K562 (cell line): ENCODE measurements around the gene FARP1. TPM values are rescaled to one million over a fixed set of nuclear protein-coding genes. Genes with fewer than 3 reads are reported as not detected.

Experiments
- ATF2 ChIP-seq: sonication (generic); formaldehyde crosslinking; IDR thresholded peaks from 2 replicates; pipeline ENCODE4 v1.8.1; 2022; ENCODE audit warnings: missing genetic modification reagents
- ATF7 ChIP-seq: fragments of 450-650 bp; IDR thresholded peaks from 2 replicates; pipeline ENCODE4 v1.7.1; 2014; ENCODE audit warnings: mild to moderate bottlenecking, moderate library complexity
- CBFB ChIP-seq: sonication (generic); formaldehyde crosslinking; IDR thresholded peaks from 2 replicates; pipeline ENCODE4 v1.4.0; 2020; ENCODE audit warnings: mild to moderate bottlenecking, missing genetic modification reagents
- CHD2 ChIP-seq: IDR thresholded peaks from 2 replicates; pipeline ENCODE4 v1.6.1; 2011; ENCODE audit warnings: low read depth, low read length
- ETS1 ChIP-seq: conservative IDR thresholded peaks from 2 replicates; pipeline ENCODE4 v1.6.1; 2011; ENCODE audit warnings: low read depth, mild to moderate bottlenecking, low read length; ENCODE audit not compliant: control insufficient read depth
- ETV1 ChIP-seq: fragments of 450-650 bp; conservative IDR thresholded peaks from 2 replicates; pipeline ENCODE4 v1.6.1; 2016; ENCODE audit warnings: missing genetic modification characterization, control low read depth, low read depth, missing compliant biosample characterization
- FOS ChIP-seq: IDR thresholded peaks from 3 replicates; pipeline ENCODE4 v1.6.1; 2011; ENCODE audit not compliant: insufficient read length; ENCODE audit errors: extremely low read depth
- HDAC8 ChIP-seq: fragments of 450-650 bp; IDR thresholded peaks from 2 replicates; pipeline ENCODE4 v1.6.1; 2016; ENCODE audit warnings: mild to moderate bottlenecking, missing genetic modification characterization, moderate library complexity, missing compliant biosample characterization
- JUN ChIP-seq, 2 experiments: sonication (generic) in 1 of 2; formaldehyde crosslinking in 1 of 2; IDR thresholded peaks; 2 replicates each; pipeline versions ENCODE4 v1.6.1 to v1.8.0; 2012 to 2022; ENCODE audit warnings: borderline replicate concordance in 2 of 2, mild to moderate bottlenecking in 2 of 2, improper control_type of control experiment in 1 of 2, low read depth in 1 of 2, low read length in 1 of 2, missing genetic modification reagents in 1 of 2
- MBD1 ChIP-seq: fragments of 250-450 bp; sonication (Bioruptor Pico); IDR thresholded peaks from 2 replicates; pipeline ENCODE4 v1.8.0; 2022; ENCODE audit warnings: inconsistent platforms
- MECOM ChIP-seq: fragments of 250-450 bp; sonication (Bioruptor Pico); IDR thresholded peaks from 2 replicates; pipeline ENCODE4 v1.8.0; 2022; ENCODE audit warnings: inconsistent platforms
- MYBL2 ChIP-seq, 2 experiments: fragments of 450-650 bp in 1 of 2; sonication (generic) in 1 of 2; formaldehyde crosslinking in 1 of 2; IDR thresholded peaks; 2 replicates each; pipeline versions ENCODE4 v1.6.1 to v1.8.1; 2017 to 2022; ENCODE audit warnings: borderline replicate concordance in 1 of 2, inconsistent platforms in 1 of 2, low read depth in 1 of 2, mild to moderate bottlenecking in 1 of 2, missing genetic modification reagents in 1 of 2, moderate library complexity in 1 of 2
- NFE2 ChIP-seq: IDR thresholded peaks from 2 replicates; pipeline ENCODE4 v1.6.1; 2014; ENCODE audit warnings: antibody characterized with exemption, low read depth
- RBFOX2 ChIP-seq: fragments of 200-400 bp; formaldehyde crosslinking; IDR thresholded peaks from 2 replicates; pipeline ENCODE4 v1.6.1; 2017; ENCODE audit warnings: low read depth, mild to moderate bottlenecking, low read length, moderate library complexity
- SMARCA4 ChIP-seq: fragments of 450-650 bp; IDR thresholded peaks from 2 replicates; pipeline ENCODE4 v1.6.1; 2016
- SMARCE1 ChIP-seq: fragments of 450-650 bp; IDR thresholded peaks from 2 replicates; pipeline ENCODE4 v1.7.1; 2016; ENCODE audit warnings: mild to moderate bottlenecking
- ZNF134 ChIP-seq: fragments of 250-450 bp; sonication (Bioruptor Pico); conservative IDR thresholded peaks from 2 replicates; pipeline ENCODE4 v1.4.0; 2020
- ZNF75A ChIP-seq: fragments of 450-650 bp; formaldehyde crosslinking; IDR thresholded peaks from 2 replicates; pipeline ENCODE4 v1.4.0; 2020; ENCODE audit warnings: mild to moderate bottlenecking
- ZNF77 ChIP-seq: fragments of 250-450 bp; sonication (Bioruptor Pico); IDR thresholded peaks from 2 replicates; pipeline ENCODE4 v1.5.0; 2020
- ZNF780A ChIP-seq: fragments of 250-450 bp; sonication (Bioruptor Pico); IDR thresholded peaks from 2 replicates; pipeline ENCODE4 v1.5.0; 2021; ENCODE audit warnings: mild to moderate bottlenecking
- polyA plus RNA-seq, 8 experiments: library from polyadenylated mRNA; depleted of rRNA in 4 of 8; stranded (reverse) in 5 of 8; unstranded in 3 of 8; fragments of >200 nt; fragmentation: Nextera tagmentation in 2 of 8; fragmentation: Illumina TruSeq in 1 of 8; extraction: Ambion mirVana in 2 of 8; extraction: Trizol in 1 of 8; gene quantifications; 2 replicates each; pipeline versions ENCODE4 v1.2.1 to v1.2.3, GENCODE V29; 2011 to 2014; ENCODE audit warnings: inconsistent platforms in 1 of 8, missing spikeins in 1 of 8
- total RNA-seq, 7 experiments: library from RNA; depleted of rRNA in 6 of 7; stranded (reverse); fragments of >200 nt in 6 of 7; fragmentation: Illumina TruSeq in 2 of 7; extraction: Trizol in 2 of 7; gene quantifications; 2 replicates each; pipeline versions ENCODE4 v1.2.1 to v1.2.3, GENCODE V29; 2011 to 2021; ENCODE audit warnings: low replicate concordance in 1 of 7

The FARP1 gene
- total and polyA plus RNA-seq, 9 of the 15 experiments (the other 6 are each of a cell fraction or from before 2014, with no cell fraction given) = 0.03 to 0.29 (median 0.05) TPM; not detected in 3

GRCh38 chr13:98476538-98476966 is 333.7 kb downstream of the FARP1 start (continued):
- TF ChIP-seq JUN (IDR thresholded peaks at IDR 0.05; ENCODE audit: borderline replicate concordance, low read depth, low read length) (peak; percentile 70; the same call in 1 of the 2 replicates), JUN (CRISPR knock-in tag; IDR thresholded peaks at IDR 0.05; ENCODE audit: borderline replicate concordance) (no peak), CBFB (peak; percentile 57; the same call in 1 of the 2 replicates), SMARCA4 (peak; percentile 48; the same call in 1 of the 2 replicates), ZNF134 (CRISPR knock-in tag) (no peak), RBFOX2 (0 out of 2 replicates have a peak, but pooled peaks have one; percentile 26), ETV1 (tag) (peak; percentile 86), MECOM (CRISPR knock-in tag) (no peak), ATF2 (CRISPR knock-in tag) (no peak), FOS (peak; percentile 8), SMARCE1 (peak; percentile 73; the same call in 1 of the 2 replicates), ATF7 (0 out of 2 replicates have a peak, but pooled peaks have one; percentile 12), ZNF780A (CRISPR knock-in tag) (no peak), NFE2 (peak; percentile 61), ZNF77 (no peak), ETS1 (0 out of 2 replicates have a peak, but pooled peaks have one; percentile 35), ZNF75A (CRISPR knock-in tag) (no peak), MBD1 (CRISPR knock-in tag) (no peak), CHD2 (no peak), MYBL2 (IDR thresholded peaks at IDR 0.05; ENCODE audit: low read depth) (no peak), MYBL2 (CRISPR knock-in tag; IDR thresholded peaks at IDR 0.05; ENCODE audit: borderline replicate concordance) (no peak), HDAC8 (tag) (no peak)
